Endothelial cell (in vitro differentiated cells): ENCODE results near the gene HOXB8. TPM values are rescaled to one million over a fixed set of nuclear protein-coding genes. Genes with fewer than 3 reads are reported as not detected.
A peak's percentile ranks its signal among the peaks of the same experiment; 100 is the strongest.

ENCODE experiments used
- DNase-seq: peaks from one replicate; pipeline ENCODE4 v3.0.0; 2021; ENCODE audit warnings: low spot score
- H3K27ac Mint-ChIP-seq: one replicate; pipeline ENCODE4 v1.8.0; 2021; ENCODE audit warnings: mixed read lengths, inconsistent platforms; ENCODE audit not compliant: unreplicated experiment
- H3K27me3 Mint-ChIP-seq: one replicate; pipeline ENCODE4 v1.8.0; 2021; ENCODE audit warnings: mild to moderate bottlenecking, moderate library complexity, mixed read lengths, inconsistent platforms; ENCODE audit not compliant: unreplicated experiment
- H3K36me3 Mint-ChIP-seq: one replicate; pipeline ENCODE4 v1.8.0; 2021; ENCODE audit warnings: mild to moderate bottlenecking, low read depth, mixed read lengths, inconsistent platforms; ENCODE audit not compliant: unreplicated experiment
- H3K4me1 Mint-ChIP-seq: one replicate; pipeline ENCODE4 v1.8.0; 2021; ENCODE audit warnings: mild to moderate bottlenecking, mixed read lengths, inconsistent platforms; ENCODE audit not compliant: unreplicated experiment
- H3K4me3 Mint-ChIP-seq: one replicate; pipeline ENCODE4 v1.8.0; 2021; ENCODE audit warnings: mild to moderate bottlenecking, mixed read lengths, inconsistent platforms; ENCODE audit not compliant: unreplicated experiment
- H3K9me3 Mint-ChIP-seq: one replicate; pipeline ENCODE4 v1.8.0; 2021; ENCODE audit warnings: mixed read lengths, inconsistent platforms; ENCODE audit not compliant: unreplicated experiment
- total RNA-seq: library from RNA; stranded (reverse); fragmentation: NEBNext Ultra II Directional; extraction: Animal tissue kit (Norgen Biotek cat#: 25700); gene quantifications from one replicate; pipeline ENCODE4 v1.2.1, GENCODE V29; 2021; ENCODE audit not compliant: unreplicated experiment
- TF ChIP-seq, protein P1 (sequence below): fragments of 200-600 bp; sonication (generic); IDR thresholded peaks from one replicate; pipeline ENCODE4 v1.5.0; 2021; ENCODE audit warnings: antibody characterized with exemption; ENCODE audit not compliant: unreplicated experiment

HOXB8 gene
- total RNA-seq, 1 donor from 2014 or later = 0.15 TPM

DNA sequence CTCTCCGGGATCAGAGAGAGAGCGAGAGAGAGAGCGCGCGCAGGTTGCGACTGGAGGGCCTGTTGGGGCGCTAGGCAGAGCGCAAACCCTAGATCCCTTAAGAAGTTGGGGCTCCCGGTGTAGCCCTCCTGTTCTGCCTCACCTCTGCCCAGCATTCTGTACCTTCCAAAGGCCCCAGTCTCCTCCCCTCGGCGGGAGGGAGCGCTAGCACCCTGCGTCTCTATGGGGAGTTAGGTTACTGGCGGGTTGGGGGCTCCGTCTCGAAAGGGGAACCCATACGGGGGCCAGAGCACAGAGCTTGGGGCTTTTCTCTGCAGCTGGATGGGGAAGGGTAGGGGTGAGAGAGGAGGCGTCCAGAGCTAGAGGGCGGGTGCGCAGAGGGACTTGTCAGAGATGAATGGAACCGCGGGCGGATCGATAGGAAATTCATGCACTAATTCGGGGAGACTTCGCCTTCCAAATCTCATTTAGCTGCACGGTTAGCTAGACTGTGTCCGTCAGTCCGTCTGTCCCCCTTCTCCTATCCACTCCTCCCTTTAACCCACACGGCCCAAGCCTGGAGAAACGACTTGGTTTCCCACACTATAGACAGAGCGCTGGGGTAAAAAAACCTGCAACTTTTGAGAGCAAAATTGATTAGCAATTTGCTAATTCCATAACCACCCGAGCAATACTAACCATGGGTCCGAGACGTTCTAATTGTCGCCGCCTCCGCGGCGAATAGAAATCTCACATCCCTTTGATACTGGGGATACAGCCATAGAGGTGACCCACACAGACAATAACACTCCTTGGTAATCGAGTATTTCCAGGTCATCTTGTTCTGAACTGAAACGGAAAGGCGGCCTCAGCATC, 36.2 kb downstream of the HOXB8 start:
- no peak for DNase-seq
- Mint-ChIP-seq H3K4me1 (peaks cover 53% of the 10 kb centered on the region), H3K36me3 (no peaks in the 10 kb centered on the region), H3K4me3 (peak overlapping the region; percentile 90), H3K27ac (peak overlapping the region; percentile 34), H3K27me3 (peaks cover 46% of the 10 kb centered on the region), H3K9me3 (no peaks in the 10 kb centered on the region)
- TF ChIP-seq, protein P1, sequence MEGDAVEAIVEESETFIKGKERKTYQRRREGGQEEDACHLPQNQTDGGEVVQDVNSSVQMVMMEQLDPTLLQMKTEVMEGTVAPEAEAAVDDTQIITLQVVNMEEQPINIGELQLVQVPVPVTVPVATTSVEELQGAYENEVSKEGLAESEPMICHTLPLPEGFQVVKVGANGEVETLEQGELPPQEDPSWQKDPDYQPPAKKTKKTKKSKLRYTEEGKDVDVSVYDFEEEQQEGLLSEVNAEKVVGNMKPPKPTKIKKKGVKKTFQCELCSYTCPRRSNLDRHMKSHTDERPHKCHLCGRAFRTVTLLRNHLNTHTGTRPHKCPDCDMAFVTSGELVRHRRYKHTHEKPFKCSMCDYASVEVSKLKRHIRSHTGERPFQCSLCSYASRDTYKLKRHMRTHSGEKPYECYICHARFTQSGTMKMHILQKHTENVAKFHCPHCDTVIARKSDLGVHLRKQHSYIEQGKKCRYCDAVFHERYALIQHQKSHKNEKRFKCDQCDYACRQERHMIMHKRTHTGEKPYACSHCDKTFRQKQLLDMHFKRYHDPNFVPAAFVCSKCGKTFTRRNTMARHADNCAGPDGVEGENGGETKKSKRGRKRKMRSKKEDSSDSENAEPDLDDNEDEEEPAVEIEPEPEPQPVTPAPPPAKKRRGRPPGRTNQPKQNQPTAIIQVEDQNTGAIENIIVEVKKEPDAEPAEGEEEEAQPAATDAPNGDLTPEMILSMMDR = no peak

DNA sequence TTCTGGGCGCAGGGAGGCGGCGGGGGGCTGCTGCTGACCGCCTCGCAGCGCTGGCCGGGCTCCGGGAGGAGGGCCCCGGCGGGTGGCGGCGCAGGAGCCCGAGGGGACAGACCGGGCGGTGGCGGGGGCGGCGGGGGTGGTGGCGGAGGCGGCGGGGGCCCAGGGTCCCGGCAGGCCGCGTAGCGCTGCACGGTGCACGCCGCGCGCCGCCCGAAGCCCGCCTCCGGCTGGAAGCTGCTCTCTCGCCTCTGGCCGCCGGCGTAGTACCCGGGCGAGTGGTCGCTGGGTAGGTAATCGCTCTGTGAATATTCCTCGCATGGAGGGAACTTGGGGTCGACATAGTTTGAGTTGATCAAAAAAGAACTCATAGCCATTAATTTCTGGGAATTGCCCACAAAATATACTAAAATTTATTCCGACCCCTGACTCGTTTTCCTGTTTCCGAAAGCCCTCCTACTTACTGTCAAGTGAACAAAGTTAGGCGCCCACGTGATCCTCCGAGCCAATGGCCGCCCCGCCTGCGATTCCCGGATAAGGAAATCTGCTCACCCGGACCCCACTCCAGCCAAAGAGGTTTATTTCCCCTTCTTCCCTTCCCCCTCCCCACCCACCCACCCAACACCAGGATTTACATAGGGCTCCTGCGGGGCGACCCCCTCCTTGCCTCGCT, 37.0 kb downstream of the HOXB8 start, which contains the start of gene HOXB4:
TSS of gene HOXB4 (minus strand) at position 405 of the 670 bp plus-strand sequence. CDS start at position 374, 31 bp downstream.
- peak; percentile 69 for DNase-seq
- Mint-ChIP-seq H3K27ac (peak within 1 kb of the TSS; percentile 52), H3K4me1 (peaks cover 58% of the 10 kb centered on the region), H3K36me3 (no peaks in the 10 kb centered on the region), H3K27me3 (peaks cover 43% of the 10 kb centered on the region), H3K4me3 (peak within 1 kb of the TSS; percentile 93), H3K9me3 (no peaks in the 10 kb centered on the region)
- TF ChIP-seq, protein P1 = no peak

DNA sequence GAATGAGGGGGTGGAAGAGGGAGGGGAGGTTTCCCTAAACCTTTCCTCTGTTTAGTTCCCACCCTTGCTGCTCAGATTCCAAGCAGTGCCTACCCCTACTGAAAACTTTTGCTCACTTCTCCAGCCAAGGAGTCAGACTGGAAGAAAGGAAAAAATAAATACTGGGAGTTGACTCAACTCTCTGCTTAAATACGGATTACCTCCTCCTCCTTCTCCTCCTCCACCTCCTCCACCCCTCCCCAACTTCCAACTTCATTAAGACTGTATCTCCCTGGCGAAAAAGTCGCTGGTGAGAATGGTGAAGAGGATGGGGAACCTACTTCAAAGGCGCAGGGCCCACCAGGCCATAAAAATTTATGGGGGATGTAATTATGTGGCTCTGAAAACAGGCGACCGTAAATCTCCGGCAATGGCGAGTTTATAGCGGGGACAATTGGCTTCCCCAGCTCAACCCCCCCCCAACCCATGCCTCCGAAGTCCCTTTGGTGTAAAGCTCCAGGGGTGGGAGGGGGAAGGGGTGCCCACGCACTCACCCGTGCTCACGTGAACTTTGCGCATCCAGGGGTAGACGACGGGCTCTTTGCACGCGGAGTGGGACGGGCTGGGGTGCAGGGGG, 37.7 kb downstream of the HOXB8 start:
- H3K4me3 Mint-ChIP-seq = peak overlapping the region; percentile 92
- H3K27ac Mint-ChIP-seq = no peak overlapping the region
- peaks cover 42% of the 10 kb centered on the region for H3K27me3 Mint-ChIP-seq

DNA sequence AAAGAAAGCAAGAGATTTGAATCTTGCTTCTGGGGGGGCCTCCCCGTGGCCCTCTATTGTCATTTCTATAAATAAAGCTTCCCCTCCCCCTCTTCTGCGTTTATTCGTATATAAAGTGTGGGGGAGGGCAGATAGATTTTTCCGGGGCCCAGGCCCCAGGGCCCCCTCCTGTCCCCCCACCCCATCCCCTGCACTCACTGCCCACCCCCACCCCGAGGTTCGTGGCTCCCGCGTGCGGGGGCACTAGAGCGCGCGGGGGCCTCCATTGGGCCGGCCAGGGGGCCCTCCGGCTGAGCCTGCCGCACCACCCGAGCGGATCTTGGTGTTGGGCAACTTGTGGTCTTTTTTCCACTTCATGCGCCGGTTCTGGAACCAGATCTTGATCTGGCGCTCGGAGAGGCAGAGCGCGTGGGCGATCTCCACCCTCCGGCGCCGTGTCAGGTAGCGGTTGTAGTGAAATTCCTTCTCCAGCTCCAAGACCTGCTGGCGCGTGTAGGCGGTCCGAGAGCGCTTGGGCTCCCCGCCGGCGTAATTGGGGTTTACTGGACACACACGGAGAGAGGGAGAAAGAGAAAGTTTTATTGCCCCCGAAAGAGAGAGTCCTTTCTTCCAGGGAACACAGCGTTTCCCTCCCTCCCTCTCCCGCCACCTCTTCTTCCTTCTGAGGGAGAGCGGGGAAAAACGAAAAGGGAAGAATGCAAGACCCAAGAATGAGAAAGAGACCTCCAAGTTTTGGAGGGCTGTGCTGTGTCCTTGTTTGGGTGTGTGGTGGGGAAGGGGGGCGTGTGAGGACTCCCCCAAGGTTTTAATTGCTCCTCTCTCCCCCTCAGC, 38.4 kb downstream of the HOXB8 start:
- no peak overlapping the region for H3K27ac Mint-ChIP-seq
- peaks cover 43% of the 10 kb centered on the region for H3K27me3 Mint-ChIP-seq
- peaks cover 57% of the 10 kb centered on the region for H3K4me1 Mint-ChIP-seq
- H3K9me3 Mint-ChIP-seq = no peaks in the 10 kb centered on the region
- peaks cover 3% of the 10 kb centered on the region for H3K36me3 Mint-ChIP-seq
- peak overlapping the region; percentile 92 for H3K4me3 Mint-ChIP-seq
- TF ChIP-seq, protein P1 = no peak
- DNase-seq = no peak

More for the DNA sequence above, 37.7 kb downstream of the HOXB8 start:
- Mint-ChIP-seq H3K36me3 (no peaks in the 10 kb centered on the region), H3K4me1 (peaks cover 54% of the 10 kb centered on the region), H3K9me3 (no peaks in the 10 kb centered on the region)
- DNase-seq = no peak
- TF ChIP-seq, protein P1 = no peak
